PC-9 (cell line): Measurements from ENCODE around the gene TNIP2. TPM values are rescaled to one million over a fixed set of nuclear protein-coding genes. Genes with fewer than 3 reads are reported as not detected.
"Not testable (repeated sequence)": the region's sequence is repeated elsewhere in the genome, so short reads cannot be mapped to it uniquely, and the experiment has no call there.

Experiments
- BruUV-seq: library from RNA; stranded (reverse); fragments of 400-500 nt; replicated peaks from 2 replicates; lab custom pipeline; 2021; lab: Mats Ljungman, UMichigan
- CTCF ChIA-PET: fragments of 300-600 bp; sonication (Branson Sonifier 250); formaldehyde crosslinking; loops from one replicate; lab custom pipeline; 2022; ENCODE audit warnings: antibody characterized with exemption; lab: Charles Lee
- POLR2A ChIA-PET: fragments of 300-600 bp; sonication (Branson Sonifier 250); formaldehyde crosslinking; loops from one replicate; lab custom pipeline; 2022; ENCODE audit warnings: antibody characterized with exemption; ENCODE audit not compliant: unreplicated experiment; lab: Charles Lee
- DNase-seq, 2 experiments: peaks; one replicate each; pipeline versions ENCODE4 v3.0.0 to v3.0.0-alpha.2; 2015 to 2022; ENCODE audit warnings: mixed read lengths in 1 of 2
- H2AFZ ChIP-seq: fragments of 200-600 bp; sonication (generic); 2 replicates; pipeline ENCODE4 v1.8.1; 2017; ENCODE audit warnings: antibody characterized with exemption
- H3F3A ChIP-seq: fragments of 200-600 bp; sonication (generic); 2 replicates; pipeline ENCODE4 v1.8.1; 2017; ENCODE audit warnings: antibody characterized with exemption, mild to moderate bottlenecking, low read depth; ENCODE audit not compliant: insufficient read depth
- H3K27ac ChIP-seq: fragments of 200-600 bp; sonication (generic); 2 replicates; pipeline ENCODE4 v1.6.1; 2016; ENCODE audit warnings: mixed run types
- H3K27me3 ChIP-seq: fragments of 200-600 bp; sonication (generic); 2 replicates; pipeline ENCODE4 v1.6.1; 2016; ENCODE audit warnings: low read depth, mixed run types; ENCODE audit not compliant: insufficient read depth
- H3K36me3 ChIP-seq: fragments of 200-600 bp; sonication (generic); 2 replicates; pipeline ENCODE4 v1.6.1; 2016; ENCODE audit warnings: low read depth, mixed run types
- H3K4me1 ChIP-seq: fragments of 200-600 bp; sonication (generic); replicated peaks from 2 replicates; pipeline ENCODE4 v1.6.1; 2016; ENCODE audit warnings: mixed run types; ENCODE audit not compliant: insufficient read depth
- H3K4me2 ChIP-seq: fragments of 200-600 bp; sonication (generic); 2 replicates; pipeline ENCODE4 v1.6.1; 2017; ENCODE audit warnings: mixed run types
- H3K4me3 ChIP-seq: fragments of 200-600 bp; sonication (generic); 2 replicates; pipeline ENCODE4 v1.6.1; 2016; ENCODE audit warnings: mixed run types
- H3K79me2 ChIP-seq: fragments of 200-600 bp; sonication (generic); 2 replicates; pipeline ENCODE4 v1.6.1; 2017; ENCODE audit warnings: low read depth, mixed run types
- H3K9me2 ChIP-seq: fragments of 200-600 bp; sonication (generic); 2 replicates; pipeline ENCODE4 v1.8.1; 2017; ENCODE audit warnings: mild to moderate bottlenecking; ENCODE audit not compliant: insufficient read depth
- H3K9me3 ChIP-seq: fragments of 200-600 bp; sonication (generic); 2 replicates; pipeline ENCODE4 v1.8.1; 2016; ENCODE audit warnings: low read depth; ENCODE audit not compliant: insufficient read depth
- H4K20me1 ChIP-seq: fragments of 200-600 bp; sonication (generic); 2 replicates; pipeline ENCODE4 v1.8.1; 2017; ENCODE audit not compliant: insufficient read depth
- EZH2 ChIP-seq: fragments of 200-600 bp; sonication (generic); IDR thresholded peaks from 2 replicates; pipeline ENCODE4 v1.8.0; 2017; ENCODE audit warnings: antibody characterized with exemption, low read depth
- intact Hi-C: fragments of 100-400 bp; cut with micrococcal nuclease; formaldehyde crosslinking; loops from one replicate; pipeline ENCODE4 v1.10.0; 2022; ENCODE audit not compliant: unreplicated experiment
- total RNA-seq: library from RNA; stranded (reverse); gene quantifications from 2 replicates; pipeline ENCODE4 v1.2.3, GENCODE V29; 2021
- TF ChIP-seq, protein P1 (sequence below): fragments of 200-600 bp; sonication (generic); conservative IDR thresholded peaks from 2 replicates; pipeline ENCODE4 v1.6.1; 2017; ENCODE audit warnings: mixed run types, antibody characterized with exemption, mild to moderate bottlenecking, moderate library complexity

The TNIP2 gene
- total RNA-seq, 1 experiment from 2014 or later, result 37.1 TPM

DNA sequence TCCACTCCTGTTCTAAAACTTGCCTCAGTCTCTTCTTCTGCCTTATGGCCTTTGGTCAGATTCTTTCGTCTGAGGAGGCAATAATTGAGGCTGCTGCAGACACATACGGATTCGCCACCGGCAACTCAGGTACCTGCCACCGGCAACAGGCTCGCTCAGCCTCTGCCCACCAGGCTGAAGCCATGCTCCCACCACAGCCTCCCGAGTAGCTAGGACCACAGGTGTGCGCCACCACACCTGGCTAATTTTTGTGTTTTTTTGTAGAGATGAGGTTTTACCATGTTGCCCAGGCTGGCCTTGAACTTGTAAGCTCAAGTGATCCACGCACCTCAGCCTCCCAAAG lies 26.6 kb downstream of the TNIP2 start:
- TF ChIP-seq EZH2, result no peak
- TF ChIP-seq, protein P1, sequence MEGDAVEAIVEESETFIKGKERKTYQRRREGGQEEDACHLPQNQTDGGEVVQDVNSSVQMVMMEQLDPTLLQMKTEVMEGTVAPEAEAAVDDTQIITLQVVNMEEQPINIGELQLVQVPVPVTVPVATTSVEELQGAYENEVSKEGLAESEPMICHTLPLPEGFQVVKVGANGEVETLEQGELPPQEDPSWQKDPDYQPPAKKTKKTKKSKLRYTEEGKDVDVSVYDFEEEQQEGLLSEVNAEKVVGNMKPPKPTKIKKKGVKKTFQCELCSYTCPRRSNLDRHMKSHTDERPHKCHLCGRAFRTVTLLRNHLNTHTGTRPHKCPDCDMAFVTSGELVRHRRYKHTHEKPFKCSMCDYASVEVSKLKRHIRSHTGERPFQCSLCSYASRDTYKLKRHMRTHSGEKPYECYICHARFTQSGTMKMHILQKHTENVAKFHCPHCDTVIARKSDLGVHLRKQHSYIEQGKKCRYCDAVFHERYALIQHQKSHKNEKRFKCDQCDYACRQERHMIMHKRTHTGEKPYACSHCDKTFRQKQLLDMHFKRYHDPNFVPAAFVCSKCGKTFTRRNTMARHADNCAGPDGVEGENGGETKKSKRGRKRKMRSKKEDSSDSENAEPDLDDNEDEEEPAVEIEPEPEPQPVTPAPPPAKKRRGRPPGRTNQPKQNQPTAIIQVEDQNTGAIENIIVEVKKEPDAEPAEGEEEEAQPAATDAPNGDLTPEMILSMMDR, result no peak
- H4K20me1 ChIP-seq, result no peaks in the 10 kb centered on the region
- H3K4me2 ChIP-seq, result no peak overlapping the region
- no peaks in the 10 kb centered on the region for H3F3A ChIP-seq
- no peaks in the 10 kb centered on the region for H3K27me3 ChIP-seq
- H3K9me3 ChIP-seq, result no peaks in the 10 kb centered on the region
- no peak overlapping the region for H3K27ac ChIP-seq
- CTCF ChIA-PET, result no interaction called here
- BruUV-seq, result no TSS peak
- H3K9me2 ChIP-seq, result no peaks in the 10 kb centered on the region
- POLR2A ChIA-PET, result no interaction called here
- intact Hi-C loops, result no loop called here
- no peak for DNase-seq
- no peaks in the 10 kb centered on the region for H3K36me3 ChIP-seq
- no peak overlapping the region for H3K4me3 ChIP-seq
- no peaks in the 10 kb centered on the region for H3K79me2 ChIP-seq
- no peak overlapping the region for H2AFZ ChIP-seq
- H3K4me1 ChIP-seq, result no peaks in the 10 kb centered on the region

DNA sequence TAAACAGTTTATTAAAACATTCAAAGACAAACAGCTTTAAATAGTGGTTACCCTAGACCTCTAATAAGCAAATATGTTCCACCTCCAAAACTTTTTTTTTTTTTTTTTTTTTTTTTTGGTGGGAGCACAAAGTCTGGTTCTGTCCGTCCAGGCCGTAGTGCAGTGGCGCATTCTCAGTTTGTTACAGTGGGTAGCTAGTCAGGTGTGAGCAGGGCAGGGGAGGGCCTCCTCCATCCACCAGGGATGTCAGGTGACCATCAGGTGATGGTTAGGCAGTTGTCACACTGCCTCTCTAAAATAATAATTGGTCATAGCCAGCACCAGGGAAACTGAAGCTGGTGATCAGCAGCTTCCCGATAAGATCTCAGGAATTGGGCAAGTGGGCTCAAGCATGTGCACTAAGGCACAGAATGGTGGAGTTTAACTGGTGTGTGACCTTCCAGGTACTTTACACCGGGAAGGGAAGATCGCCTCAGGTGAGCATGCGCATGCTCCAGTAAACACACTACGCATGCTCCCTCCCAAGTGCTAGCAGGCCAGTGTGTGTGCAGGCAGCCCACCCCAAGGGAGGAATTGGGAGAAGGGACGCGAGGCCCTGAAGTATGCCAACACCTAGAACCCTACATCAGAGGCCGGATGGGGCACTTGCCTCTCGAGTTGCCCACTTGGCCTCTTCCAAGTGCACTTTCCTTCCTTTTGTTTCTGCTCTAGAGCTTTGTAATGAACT lies 27.2 kb downstream of the TNIP2 start:
- ChIA-PET CTCF (interaction anchor here (0.6 kb wide), 2 partner anchors 284 to 581 kb away, joined by 4 to 7 read pairs; no protein-coding TSS in a partner anchor), POLR2A (no interaction called here)
- H3K9me3 ChIP-seq, result no peaks in the 10 kb centered on the region
- no peak overlapping the region for H3K4me2 ChIP-seq
- TF ChIP-seq, protein P1, result no peak
- TF ChIP-seq EZH2, result no peak
- H3K4me3 ChIP-seq, result no peak overlapping the region
- no peaks in the 10 kb centered on the region for H3K9me2 ChIP-seq
- no peak overlapping the region for H3K27ac ChIP-seq
- no peak overlapping the region for H2AFZ ChIP-seq
- H3K4me1 ChIP-seq, result no peaks in the 10 kb centered on the region
- intact Hi-C loops, result no loop called here
- DNase-seq, result no peak
- no peaks in the 10 kb centered on the region for H3F3A ChIP-seq
- BruUV-seq, result no TSS peak
- H3K79me2 ChIP-seq, result no peaks in the 10 kb centered on the region
- H3K27me3 ChIP-seq, result no peaks in the 10 kb centered on the region
- H4K20me1 ChIP-seq, result no peaks in the 10 kb centered on the region
- H3K36me3 ChIP-seq, result no peaks in the 10 kb centered on the region

DNA sequence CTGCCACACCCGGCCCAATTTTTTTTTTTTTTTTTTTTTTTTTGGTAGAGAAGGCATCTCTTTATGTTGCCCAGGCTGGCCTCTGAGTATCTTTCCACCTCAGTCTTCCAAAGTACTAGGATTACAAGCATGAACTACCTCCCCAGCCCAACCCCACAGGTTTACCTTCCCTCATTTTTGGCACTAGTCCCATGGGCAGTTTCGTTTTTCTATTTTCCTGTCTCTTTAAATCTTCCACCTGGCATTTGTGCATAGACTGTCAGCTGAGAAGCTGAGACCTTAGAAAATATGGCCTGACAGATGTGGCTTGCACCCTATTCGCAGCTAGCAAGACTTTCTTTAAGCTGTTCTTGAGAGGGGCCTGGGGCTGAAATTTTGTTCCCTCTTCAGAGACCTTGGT lies 27.9 kb downstream of the TNIP2 start:
- TF ChIP-seq, protein P1, result no peak
- TF ChIP-seq EZH2, result no peak
- CTCF ChIA-PET, result no interaction called here
- BruUV-seq, result no TSS peak

DNA sequence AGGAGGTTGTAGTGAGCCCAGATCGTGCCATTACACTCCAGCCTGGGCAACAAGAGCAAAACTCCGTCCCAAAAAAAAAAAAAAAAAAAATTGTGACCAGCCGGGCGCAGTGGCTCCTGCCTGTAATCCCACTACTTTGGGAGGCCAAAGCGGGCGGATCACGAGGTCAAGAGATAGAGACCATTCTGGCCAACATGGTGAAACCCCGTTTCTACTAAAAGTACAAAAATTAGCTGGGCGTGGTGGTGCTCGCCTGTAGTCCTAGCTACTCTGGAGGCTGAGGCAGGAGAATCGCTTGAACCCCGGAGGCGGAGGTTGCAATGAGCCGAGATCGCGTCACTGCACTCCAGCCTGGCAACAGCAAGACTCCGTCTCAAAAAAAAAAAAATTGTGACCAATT lies 29.3 kb downstream of the TNIP2 start:
- intact Hi-C loops, H3K36me3 ChIP-seq, H3K27ac ChIP-seq, H3K79me2 ChIP-seq, H3K9me3 ChIP-seq, H4K20me1 ChIP-seq, H3K27me3 ChIP-seq, CTCF ChIA-PET, H3K4me2 ChIP-seq, BruUV-seq, H3F3A ChIP-seq, H3K9me2 ChIP-seq, POLR2A ChIA-PET, DNase-seq, H3K4me1 ChIP-seq, H3K4me3 ChIP-seq, H2AFZ ChIP-seq: not testable (repeated sequence)

More for the DNA sequence above, 27.9 kb downstream of the TNIP2 start:
- no peak overlapping the region for H2AFZ ChIP-seq
- no peak for DNase-seq
- H3F3A ChIP-seq, result no peaks in the 10 kb centered on the region
- no peaks in the 10 kb centered on the region for H3K9me3 ChIP-seq
- H3K79me2 ChIP-seq, result no peaks in the 10 kb centered on the region
- H3K4me3 ChIP-seq, result no peak overlapping the region
- no peak overlapping the region for H3K27ac ChIP-seq
- H3K36me3 ChIP-seq, result no peaks in the 10 kb centered on the region
- POLR2A ChIA-PET, result no interaction called here
- intact Hi-C loops, result no loop called here
- no peaks in the 10 kb centered on the region for H3K4me1 ChIP-seq
- no peaks in the 10 kb centered on the region for H3K27me3 ChIP-seq
- H3K9me2 ChIP-seq, result no peaks in the 10 kb centered on the region
- H3K4me2 ChIP-seq, result no peak overlapping the region
- no peaks in the 10 kb centered on the region for H4K20me1 ChIP-seq
